Forelimb muscle (tissue), 1 donor: ENCODE data around the gene MED13L. TPM values are rescaled to one million over a fixed set of nuclear protein-coding genes. Genes with fewer than 3 reads are reported as not detected.
"Not testable (repeated sequence)": the region's sequence is repeated elsewhere in the genome, so short reads cannot be mapped to it uniquely, and the experiment has no call there.

Source experiments
- DNase-seq: peaks from one replicate; pipeline ENCODE4 v3.0.0-alpha.2; 2013; ENCODE audit warnings: low read depth
- polyA plus RNA-seq: library from polyadenylated mRNA; unstranded; fragments of 120-200 nt; gene quantifications from one replicate; pipeline ENCODE4 v1.2.1, GENCODE V29; 2013; ENCODE audit not compliant: insufficient read length

MED13L gene
- polyA plus RNA-seq, 1 donor, result 45.2 TPM

DNA sequence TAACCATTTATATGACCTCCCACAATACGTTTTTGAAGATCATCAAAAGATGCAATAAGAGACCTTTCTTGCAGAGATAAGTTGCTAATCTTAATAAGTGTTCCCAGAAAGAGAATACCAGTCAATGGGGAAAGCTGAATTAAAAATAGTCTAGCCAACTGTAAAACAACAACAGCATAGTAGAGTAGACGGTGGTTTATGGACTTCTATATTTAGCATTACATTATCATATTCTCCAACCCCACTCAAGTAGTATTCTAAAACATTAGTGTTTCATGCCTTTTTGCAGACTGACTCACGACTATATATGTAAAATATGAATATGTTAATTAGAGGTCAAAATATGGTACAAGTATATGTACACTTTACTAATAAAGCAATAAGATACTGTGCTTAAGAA, 218.9 kb downstream of the MED13L start:
- no peak for DNase-seq

DNA sequence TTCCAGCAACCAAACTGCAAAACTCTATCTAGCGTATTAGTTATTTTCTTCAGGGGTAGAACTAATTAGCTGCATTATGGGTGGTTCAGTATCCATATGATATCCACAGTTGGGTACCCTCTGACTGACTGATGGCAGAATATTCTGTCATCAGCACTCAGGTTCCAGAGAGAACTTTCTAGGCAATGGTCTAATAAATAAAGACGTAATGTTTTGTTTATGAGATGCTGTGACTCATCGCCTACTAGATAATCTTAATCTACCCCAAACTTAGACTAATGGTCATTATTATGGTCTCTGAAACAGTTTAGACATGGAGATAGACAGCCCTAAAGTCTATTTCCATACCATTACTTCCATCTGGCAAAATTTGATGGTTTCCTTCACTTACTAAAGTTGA, 220.1 kb downstream of the MED13L start:
- DNase-seq, result no peak

DNA sequence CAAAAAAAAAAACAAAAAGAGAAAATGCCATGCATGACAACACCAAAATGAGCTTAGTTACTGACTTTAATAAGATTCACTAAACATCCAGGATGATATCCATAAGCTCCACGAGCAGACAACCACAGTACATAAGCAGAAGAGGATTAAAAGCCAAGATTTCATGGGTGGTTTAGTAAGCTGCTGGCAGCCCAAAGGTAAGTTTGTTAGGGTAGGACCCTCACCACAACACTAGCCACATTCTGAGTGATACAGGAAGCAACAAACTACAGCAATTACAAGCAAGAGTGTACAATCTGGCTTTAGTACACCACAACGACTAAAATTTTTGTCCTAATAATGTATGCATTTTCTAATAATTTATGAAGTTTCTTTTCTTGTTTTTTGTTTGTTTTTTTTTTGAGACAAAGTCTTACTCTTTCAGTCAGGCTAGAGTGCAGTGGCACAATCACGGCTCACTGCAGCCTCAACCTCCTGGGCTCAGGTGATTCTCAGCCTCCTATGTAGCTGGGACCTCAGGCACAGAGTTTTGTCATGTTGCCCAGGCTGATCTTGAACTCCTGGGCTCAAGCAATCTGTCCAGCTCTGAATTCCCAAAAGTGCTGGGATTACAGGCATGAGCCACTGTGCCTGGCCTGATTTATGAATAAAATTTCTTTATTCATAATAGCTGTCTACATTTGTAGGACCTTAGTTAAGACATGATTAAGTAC, 221.4 kb downstream of the MED13L start:
- DNase-seq, result no peak

DNA sequence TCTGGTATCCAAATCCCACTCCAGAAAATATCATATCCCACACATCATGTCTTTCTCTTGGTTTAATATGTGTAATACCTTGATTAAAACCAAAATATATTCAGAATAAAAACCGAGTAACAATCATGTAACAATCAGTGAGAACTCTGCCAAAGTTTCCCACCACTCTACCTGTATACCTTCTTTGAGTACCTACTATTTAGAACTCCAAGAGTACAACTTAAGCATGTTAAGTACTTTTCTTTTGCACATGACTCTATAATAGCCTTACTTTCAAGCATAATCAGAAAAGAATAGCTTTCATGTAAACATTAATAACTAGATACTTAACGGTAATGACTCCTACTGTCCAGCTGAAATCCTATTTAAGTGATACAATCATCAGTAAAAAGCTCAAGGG, 223.2 kb downstream of the MED13L start:
- no peak for DNase-seq

DNA sequence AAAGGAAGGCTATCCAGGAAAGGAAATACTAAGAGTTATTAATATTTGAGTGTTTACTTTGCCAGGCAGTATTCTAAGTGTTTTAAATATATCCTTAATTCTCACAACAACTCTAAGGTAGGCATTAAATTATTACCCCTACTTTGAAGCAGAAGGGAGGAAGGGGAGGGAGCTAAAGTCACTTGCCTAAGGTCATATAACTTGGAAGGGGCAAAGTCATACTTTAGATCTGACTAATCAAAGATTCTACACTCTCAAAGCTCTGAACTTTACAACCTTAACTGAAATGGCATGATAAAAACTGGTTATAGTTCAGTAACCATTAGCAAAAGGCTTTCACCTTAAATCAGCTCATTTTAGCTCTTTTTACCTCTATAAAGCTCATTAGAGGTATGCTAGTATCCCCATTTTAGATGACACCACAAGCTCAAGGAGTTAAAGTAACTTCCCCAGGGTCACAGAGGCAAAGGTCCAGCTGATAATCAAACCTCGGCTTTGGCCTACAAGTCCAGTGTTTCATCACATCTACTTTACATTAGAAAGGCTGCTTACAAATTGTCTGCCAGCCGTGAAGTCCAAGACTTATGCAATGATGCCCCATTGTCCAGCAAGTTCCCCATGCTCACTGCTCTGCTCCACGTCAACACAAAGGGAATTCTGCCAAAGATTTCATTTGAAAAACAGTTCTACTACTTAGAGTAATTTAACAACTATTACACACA, 223.9 kb downstream of the MED13L start:
- DNase-seq, result no peak

DNA sequence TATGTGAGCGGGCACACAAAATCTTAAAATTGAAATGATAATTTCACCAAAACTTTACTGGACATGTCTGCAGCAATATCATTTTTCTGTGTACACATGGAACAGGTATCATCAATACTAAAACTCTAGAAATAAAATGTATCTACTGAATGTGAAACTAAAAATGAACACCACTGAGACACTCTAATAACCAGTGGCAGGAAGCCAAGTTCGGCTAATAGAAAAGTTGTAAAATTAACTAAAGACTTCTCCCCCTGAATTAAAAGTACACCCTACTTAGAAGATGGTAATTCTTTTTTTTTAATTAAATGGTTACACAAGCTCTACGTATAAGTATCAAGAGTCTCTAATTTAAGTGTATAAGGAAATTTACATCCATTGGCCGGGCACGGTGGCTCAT, 227.2 kb downstream of the MED13L start:
- no peak for DNase-seq

DNA sequence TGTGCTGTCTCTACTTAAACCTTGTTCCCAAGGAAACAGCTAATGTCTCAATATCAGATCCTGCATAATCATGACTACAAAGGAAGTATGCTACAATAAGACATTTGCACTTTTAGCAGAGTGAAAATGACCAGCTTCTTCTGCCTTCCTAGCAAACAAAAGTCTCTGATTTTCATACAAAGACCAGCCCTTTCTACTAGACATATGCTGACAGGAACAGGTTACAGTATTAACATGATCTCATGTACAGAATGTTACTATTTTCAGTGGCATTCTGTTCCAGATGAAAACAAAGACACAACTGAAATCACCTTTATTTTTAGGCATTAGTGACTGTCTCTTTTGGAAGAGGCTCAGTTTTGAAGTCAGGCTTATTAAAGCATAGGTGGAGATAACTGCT, 228.6 kb downstream of the MED13L start:
- no peak for DNase-seq

DNA sequence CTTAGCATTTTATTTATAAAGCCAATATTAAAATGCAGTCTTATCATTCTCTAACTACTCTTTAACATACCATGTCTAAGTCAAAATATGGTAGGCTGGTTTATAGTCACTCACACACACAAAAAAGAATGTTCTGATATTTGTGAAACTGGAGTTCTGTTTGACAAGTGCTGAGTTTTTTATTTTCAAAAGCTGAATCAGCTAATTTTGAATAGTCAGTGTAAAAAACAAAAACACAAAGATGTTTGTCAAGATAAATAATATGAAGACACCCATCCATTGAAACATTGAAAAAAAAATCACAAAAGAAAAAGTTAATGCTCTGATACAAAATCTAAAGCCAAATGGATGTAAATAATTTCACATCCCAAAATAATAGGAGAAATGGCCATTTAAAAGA, 231.5 kb downstream of the MED13L start:
- DNase-seq, result no peak

DNA sequence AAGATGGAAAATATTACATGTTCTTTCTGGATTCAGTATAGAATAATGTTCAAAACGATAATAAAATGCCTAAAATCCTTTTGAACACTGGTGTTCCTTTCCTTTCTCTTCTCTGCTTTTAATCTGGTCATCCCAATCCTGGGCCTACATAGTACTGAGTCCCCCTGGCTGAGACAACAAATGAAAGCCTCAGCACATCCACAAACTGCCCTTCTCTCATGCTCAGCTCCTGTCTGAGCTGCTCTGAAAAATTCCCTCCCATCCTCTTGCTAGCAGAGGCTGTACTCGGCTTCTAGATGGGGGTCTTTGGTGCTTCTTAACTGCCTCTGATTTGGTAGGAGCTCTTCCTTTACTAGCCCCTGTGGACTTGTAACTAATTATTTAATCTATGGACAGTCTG, 232.3 kb downstream of the MED13L start:
- DNase-seq, result no peak

DNA sequence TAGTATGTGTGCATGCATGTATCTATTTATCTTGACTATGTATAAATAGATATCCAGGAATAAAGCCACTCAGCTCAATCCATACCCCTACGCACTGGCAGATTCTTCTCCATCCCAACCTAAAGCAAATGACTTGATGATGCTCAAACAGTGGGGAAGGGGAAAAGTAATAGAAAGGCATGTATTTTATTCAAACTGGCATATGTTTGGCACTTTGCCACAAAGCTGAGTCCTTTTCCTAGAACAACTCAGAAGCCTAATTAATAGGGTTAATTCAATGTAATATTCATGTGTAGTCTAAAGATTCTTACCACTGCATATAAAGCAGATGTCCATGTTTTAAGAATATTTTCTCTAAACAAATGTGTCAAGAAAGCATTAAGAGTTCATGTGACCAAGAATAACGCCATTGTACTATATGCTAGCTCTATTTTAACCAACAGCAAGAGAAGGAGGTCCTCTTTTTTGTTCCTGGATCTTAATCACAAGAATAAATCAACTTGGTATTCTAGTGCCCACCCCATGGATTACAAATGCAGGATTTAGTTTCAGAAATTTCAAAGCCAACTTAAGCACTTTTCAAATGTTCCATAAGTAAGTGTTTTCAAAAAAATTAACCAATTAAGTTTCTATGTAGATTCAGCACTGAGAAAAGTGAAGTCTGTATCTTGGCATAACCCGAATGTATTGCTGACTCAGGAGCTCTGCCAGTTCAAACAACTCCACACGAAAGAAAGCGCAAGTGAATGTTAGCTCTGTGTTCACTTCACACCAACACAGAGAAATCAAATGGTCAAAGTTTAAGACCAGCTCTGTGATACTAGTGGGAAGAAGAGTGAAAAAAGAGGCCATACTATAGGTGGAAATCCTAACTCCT, 233.6 kb downstream of the MED13L start:
- no peak for DNase-seq

DNA sequence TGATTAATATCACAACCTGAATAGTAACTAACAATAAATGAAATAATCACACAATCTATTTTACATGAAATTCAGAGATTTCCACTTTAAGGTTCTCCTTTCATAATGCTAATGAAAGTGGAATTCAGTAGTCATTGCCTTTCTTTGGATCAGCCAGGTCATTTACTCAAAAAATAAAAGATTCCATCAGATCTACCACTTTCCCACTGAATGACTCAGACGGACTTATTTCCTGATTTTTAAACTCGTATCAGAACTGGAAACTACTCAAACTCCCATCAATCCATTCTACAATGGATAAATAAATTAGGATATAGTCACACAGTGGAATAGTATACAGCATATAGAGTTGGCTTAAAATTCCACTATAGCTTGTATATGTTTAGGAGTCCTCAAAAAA, 237.1 kb downstream of the MED13L start:
- DNase-seq, result no peak

DNA sequence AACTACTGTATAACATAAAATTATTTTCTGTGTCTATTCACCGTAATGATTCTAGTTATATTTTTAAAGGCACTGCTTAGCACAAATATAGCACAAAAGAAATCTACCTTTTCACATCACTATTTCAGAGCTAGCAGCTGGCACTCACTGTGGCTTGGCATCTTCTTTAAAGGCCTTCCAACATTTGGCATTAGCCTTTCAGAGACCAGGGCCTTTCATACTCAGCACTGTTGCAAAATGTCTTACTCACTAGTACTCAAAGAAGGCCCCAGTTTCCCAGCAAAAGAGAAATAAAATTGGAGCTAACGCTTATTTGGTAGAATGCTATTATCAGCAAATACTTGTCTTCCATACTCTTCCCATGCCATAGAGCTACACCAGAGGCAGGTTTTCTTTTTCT, 238.4 kb downstream of the MED13L start:
- DNase-seq, result no peak

DNA sequence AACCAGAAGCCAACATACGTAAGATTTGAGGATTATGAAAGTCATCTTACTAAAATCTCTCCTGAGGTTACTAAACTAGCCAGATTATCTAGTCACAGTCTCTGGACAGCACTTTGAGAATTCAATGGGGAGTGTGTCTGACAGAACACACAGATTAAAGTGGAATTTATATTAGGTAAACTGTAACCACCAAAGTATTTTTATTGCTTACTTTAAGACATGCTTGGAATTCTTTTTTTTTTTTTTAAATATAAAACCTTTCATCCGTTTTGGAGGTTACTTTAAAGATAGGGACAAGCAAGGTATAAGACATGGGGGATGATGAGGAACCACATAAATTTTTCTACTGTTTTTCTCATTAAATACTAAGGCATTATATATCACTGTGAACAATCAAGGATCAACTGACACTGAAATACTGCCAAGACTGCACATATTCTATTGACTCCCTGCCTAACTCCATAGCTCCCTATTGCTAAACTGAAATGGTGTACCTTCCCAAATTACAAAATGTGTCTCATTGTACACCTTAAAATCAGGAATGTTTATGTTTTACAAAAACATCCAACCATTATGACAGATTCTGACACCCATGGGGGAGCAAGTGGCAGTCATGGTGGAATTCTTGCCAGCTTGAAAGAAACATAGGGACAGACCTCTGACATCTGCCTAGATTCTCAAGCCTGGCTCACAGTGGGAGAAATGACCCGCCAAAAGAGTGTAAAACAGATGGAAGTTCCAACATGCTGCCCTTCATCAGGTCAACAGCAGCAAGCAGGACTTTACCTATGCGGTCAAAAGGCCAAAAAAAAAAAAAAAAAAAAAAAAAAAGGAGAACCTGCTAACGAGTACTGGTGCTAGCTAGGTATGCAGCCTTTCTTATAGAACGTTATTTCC, 239.3 kb downstream of the MED13L start:
- no peak for DNase-seq

DNA sequence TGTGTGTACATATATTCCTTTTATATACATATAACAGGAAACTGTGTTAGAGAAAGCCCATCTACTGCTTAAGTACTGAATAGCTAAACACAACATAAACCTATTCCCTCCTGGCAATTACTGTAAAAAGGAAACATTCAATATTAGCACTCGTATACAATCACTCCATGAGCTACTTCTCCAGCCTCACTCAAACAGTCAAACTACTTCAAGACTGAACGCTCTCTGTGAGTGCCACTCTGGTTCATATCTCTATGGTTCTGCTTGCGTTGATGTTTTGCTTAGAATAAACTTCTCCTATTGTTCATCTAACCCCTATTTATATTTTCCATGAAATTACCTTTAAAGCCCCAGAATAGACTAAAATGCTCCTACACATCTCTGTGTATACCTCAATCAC, 243.7 kb downstream of the MED13L start:
- no peak for DNase-seq

DNA sequence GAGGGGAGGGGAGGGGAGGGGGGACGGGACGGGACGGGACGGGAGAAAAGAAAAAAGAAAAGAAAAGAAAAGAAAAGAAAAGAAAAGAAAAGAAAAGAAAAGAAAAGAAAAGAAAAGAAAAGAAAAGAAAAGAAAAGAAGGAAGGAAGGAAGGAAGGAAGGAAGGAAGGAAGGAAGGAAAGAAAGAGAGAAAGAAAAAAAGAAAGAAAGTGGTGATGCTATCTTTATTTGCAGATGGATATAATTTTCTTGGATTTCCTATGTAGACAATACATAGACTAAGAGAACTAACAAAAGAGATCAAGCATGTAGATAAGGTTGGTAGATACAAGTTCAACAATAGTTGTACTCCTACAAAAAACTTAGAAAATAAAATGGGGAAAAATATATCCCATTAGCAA, 245.9 kb downstream of the MED13L start:
- DNase-seq, result not testable (repeated sequence)

DNA sequence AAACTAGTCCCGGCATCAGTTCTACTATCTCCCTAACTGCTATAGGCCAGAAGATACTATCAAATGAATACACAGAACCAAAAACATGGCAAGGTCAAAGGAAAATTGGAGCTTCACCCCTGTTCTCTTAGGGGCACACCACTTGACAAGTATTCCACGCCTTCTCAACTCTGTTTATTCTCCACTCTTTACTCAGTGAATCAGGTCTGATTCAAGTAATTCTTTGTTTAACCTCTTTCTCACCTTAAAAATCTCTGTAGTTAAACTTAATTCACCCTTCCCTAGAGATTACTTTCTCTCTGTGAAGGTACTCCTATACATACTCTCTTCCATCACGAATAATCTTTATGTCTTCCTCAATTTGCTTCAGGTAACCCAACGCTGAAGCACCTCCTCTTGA, 248.9 kb downstream of the MED13L start:
- DNase-seq, result no peak

DNA sequence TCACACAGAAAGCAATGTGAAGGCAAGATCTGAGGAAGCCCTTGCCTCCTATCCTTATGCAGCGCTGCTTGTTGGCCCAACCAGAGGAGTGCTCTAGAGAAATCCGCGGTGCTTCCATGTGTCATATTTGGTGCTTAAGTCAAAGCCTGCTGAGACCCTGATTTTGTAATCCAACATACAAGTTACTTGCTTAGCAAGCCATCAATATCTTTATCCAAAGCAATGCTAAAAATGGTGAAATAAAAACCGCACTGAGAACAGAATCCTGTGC, 250.0 kb downstream of the MED13L start:
- no peak for DNase-seq

DNA sequence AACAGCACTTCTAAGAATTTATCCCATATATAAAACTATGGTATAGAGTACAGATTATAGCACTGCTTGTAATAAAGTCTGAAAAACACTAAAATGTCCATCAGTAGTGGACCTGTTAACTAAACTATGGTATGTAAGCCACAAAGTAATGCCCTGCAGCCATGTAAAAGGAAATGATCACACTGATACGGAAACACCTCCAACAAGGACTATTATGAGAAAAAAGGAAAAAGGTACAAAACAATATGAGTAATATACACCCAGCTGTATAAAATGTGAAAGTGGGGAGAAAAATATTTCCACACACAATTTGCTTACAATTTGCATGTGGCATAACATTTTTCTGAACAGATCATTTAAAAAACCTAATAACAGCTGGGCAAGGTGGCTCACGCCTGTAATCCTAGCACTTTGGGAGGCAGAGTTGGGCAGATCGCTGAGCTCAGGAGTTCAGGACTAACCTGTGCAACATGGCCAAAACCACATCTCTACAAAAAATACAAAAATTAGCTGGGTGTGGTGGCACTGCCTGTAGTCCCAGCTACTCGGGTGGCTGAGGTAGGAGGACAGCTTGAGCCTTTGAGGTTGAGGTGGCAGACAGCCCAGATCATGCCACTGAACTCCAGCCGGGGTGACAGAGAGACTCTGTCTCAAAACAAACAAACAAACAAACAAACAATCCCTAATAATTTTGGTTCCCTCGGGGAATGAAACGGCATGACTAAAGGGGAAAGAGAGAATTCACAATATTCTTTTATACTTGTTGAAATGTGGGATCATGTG, 250.5 kb downstream of the MED13L start:
- DNase-seq, result no peak

DNA sequence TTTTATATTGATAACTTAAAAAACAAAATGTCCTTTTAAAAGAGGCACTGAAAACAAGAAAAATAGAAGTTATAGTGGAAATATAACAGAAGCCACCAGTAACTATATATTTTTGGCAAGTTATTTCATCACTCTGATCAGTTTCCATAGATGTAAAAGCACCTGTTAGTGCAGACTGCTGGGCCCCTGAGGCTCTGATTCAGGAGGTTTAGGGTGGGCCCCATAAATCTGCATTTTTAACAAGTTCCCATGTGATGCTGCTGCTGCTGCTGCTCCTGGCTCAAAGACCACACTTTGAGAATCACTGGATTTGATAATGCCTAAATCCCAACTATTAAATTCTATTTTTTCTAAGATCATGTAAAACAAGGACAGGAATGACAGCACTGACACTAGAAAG, 251.1 kb downstream of the MED13L start:
- no peak for DNase-seq

DNA sequence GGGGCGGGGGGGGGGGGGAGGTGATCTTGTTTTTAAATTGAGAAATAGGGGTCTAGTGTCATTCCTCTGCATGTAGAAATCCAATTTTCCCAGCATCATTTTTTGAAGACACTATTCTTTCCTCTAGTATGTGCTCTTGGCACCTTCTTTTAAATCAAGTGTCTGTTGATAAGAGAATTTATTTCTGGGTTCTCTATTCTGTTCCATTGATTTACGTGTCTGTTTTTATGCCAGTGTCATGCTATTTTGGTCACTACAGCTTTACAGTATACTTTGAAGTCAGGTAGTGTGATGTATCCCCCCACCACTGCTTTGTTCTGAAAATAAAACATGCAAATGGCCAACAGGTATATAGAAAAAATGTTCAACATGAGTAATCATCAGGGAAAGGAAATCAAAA, 252.7 kb downstream of the MED13L start:
- DNase-seq, result no peak

DNA sequence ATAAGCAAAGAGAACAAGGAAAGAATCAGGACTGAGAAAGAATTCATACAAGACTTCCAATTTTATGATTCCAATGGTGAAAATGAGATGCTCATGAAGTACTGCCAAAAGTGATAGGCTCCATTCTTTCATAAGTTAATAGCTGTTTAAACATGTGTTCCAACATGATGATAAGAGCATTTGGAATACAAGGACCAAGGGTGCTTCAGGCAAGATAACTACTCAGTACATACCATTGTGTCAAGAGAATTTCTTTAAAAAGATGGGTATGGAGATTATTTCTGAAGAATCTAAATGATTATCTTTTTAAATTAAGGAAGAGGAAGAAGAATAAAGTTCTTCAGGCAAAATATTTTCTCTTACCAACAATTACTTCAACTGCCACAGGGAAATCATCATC, 258.1 kb downstream of the MED13L start:
- no peak for DNase-seq
